Uterus (tissue), 2 donors: ENCODE measurements around the gene BRSK2.

ENCODE experiments used
- CTCF ChIP-seq, 4 experiments: fragments of 200-600 bp in 2 of 4; fragments of 450-650 bp in 2 of 4; sonication (generic) in 2 of 4; IDR thresholded peaks; one replicate each; pipeline ENCODE4 v1.5.1; 2016 to 2019; ENCODE audit warnings: antibody characterized with exemption in 4 of 4, mild to moderate bottlenecking in 2 of 4, moderate library complexity in 1 of 4
- POLR2A ChIP-seq, 2 donors: fragments of 450-650 bp; IDR thresholded peaks; one replicate each; pipeline ENCODE4 v1.6.1; 2016; ENCODE audit warnings: antibody characterized with exemption in 2 of 2, mild to moderate bottlenecking in 1 of 2, moderate library complexity in 1 of 2

- TF ChIP-seq CTCF (IDR thresholded peaks at IDR 0.05) (no peak), POLR2A (IDR thresholded peaks at IDR 0.05) (no peak)
Observed at GRCh38 chr11:1387961-1388762, 1.6 kb upstream of the BRSK2 start.
